ENCODE data around the gene SMR3B. TPM values are rescaled to one million over a fixed set of nuclear protein-coding genes. Genes with fewer than 3 reads are reported as not detected.

The SMR3B gene
- total RNA-seq, 4 donors from 2014 or later, result not detected

GRCh38 chr4:70405765-70406164 is 22.8 kb downstream of the SMR3B start:
- WGBS, 2 donors, result 76 to 87% methylated on average over 6 of the region's 6 CpGs
- intact Hi-C loops (cut with DNase I; ENCODE audit: low total_unique reads), result no loop called here
- no peak for DNase-seq (ENCODE audit: low spot score in 2 of 2)
- no peak overlapping the region for H3K4me3 ChIP-seq (ENCODE audit: low read depth, poor library complexity, severe bottlenecking)
- TF ChIP-seq CTCF (IDR thresholded peaks at IDR 0.05) (no peak), POLR2A (IDR thresholded peaks at IDR 0.05) (no peak)

GRCh38 chr4:70425306-70425705 is 42.4 kb downstream of the SMR3B start:
- no peak overlapping the region for H3K4me3 ChIP-seq (ENCODE audit: low read depth, poor library complexity, severe bottlenecking)
- DNase-seq (ENCODE audit: low spot score in 2 of 2), result no peak
- 69 to 100% methylated on average over 1 of the region's 1 CpG for WGBS, 2 donors
- intact Hi-C loops (cut with DNase I; ENCODE audit: low total_unique reads), result no loop called here
- TF ChIP-seq POLR2A (IDR thresholded peaks at IDR 0.05), result no peak
- no peak for TF ChIP-seq CTCF (IDR thresholded peaks at IDR 0.05)

GRCh38 chr4:70426789-70427188 is 43.9 kb downstream of the SMR3B start:
- no peak for TF ChIP-seq POLR2A (IDR thresholded peaks at IDR 0.05)
- no peak for TF ChIP-seq CTCF (IDR thresholded peaks at IDR 0.05)
- intact Hi-C loops (cut with DNase I; ENCODE audit: low total_unique reads), result no loop called here
- DNase-seq (ENCODE audit: low spot score in 2 of 2), result no peak
- H3K4me3 ChIP-seq (ENCODE audit: low read depth, poor library complexity, severe bottlenecking), result no peak overlapping the region

GRCh38 chr4:70437197-70437596 is 54.3 kb downstream of the SMR3B start:
- intact Hi-C loops (cut with DNase I; ENCODE audit: low total_unique reads), result no loop called here
- DNase-seq (ENCODE audit: low spot score in 2 of 2), result no peak
- TF ChIP-seq POLR2A (IDR thresholded peaks at IDR 0.05) (no peak), CTCF (IDR thresholded peaks at IDR 0.05) (no peak)
- 56 to 71% methylated on average over 7 of the region's 7 CpGs for WGBS, 2 donors
- H3K4me3 ChIP-seq (ENCODE audit: low read depth, poor library complexity, severe bottlenecking), result no peak overlapping the region

Other genes starting within 250 kb of the SMR3B start
- not detected for gene PRR27, start 228.9 kb upstream of the SMR3B start, total RNA-seq
- not detected for gene ODAM, start 187.4 kb upstream of the SMR3B start, total RNA-seq
- gene FDCSP, start 157.0 kb upstream of the SMR3B start, total RNA-seq, result not detected
- gene CSN3, start 140.5 kb upstream of the SMR3B start, total RNA-seq, result not detected
- gene CABS1, start 48.1 kb upstream of the SMR3B start, total RNA-seq, result not detected
- gene SMR3A, start 22.4 kb upstream of the SMR3B start, total RNA-seq, result not detected
- 1 to 10 TPM in 1 of 4 donors, not detected in 3; 1.4 TPM for gene OPRPN, start 14.8 kb downstream of the SMR3B start, total RNA-seq
- gene MUC7, start 89.1 kb downstream of the SMR3B start, total RNA-seq, result 1 to 10 TPM in 2 of 4 donors, under 1 TPM in 2; 0.21 to 7.3 (median 1.7) TPM
- 1 to 10 TPM in 2 of 4 donors, under 1 TPM in 1, not detected in 1; 0.26 to 1.9 (median 1.3) TPM for gene AMTN, start 135.4 kb downstream of the SMR3B start, total RNA-seq
- under 1 TPM in 1 of 4 donors, not detected in 3; 0.68 TPM for gene AMBN, start 209.1 kb downstream of the SMR3B start, total RNA-seq
- gene ENAM, start 245.6 kb downstream of the SMR3B start, total RNA-seq, result under 1 TPM in 1 of 4 donors, not detected in 3; 0.06 TPM